Choroid plexus epithelial cell (primary cell): ENCODE data around the gene TMED1.
"Not testable (repeated sequence)": the region's sequence is repeated elsewhere in the genome, so short reads cannot be mapped to it uniquely, and the experiment has no call there.

Source experiments
- DNase-seq: peaks from one replicate; pipeline ENCODE4 v3.0.0-alpha.2; 2010; ENCODE audit warnings: low read depth
- H3K4me3 ChIP-seq: 2 replicates; pipeline ENCODE4 v1.5.1; 2011; ENCODE audit warnings: low read depth, mild to moderate bottlenecking, control low read depth, low read length, moderate library complexity
- CTCF ChIP-seq: conservative IDR thresholded peaks from 2 replicates; pipeline ENCODE4 v1.5.1; 2011; ENCODE audit warnings: low read depth, mild to moderate bottlenecking, control low read depth, inconsistent platforms, low read length, moderate library complexity

TMED1 gene

DNA sequence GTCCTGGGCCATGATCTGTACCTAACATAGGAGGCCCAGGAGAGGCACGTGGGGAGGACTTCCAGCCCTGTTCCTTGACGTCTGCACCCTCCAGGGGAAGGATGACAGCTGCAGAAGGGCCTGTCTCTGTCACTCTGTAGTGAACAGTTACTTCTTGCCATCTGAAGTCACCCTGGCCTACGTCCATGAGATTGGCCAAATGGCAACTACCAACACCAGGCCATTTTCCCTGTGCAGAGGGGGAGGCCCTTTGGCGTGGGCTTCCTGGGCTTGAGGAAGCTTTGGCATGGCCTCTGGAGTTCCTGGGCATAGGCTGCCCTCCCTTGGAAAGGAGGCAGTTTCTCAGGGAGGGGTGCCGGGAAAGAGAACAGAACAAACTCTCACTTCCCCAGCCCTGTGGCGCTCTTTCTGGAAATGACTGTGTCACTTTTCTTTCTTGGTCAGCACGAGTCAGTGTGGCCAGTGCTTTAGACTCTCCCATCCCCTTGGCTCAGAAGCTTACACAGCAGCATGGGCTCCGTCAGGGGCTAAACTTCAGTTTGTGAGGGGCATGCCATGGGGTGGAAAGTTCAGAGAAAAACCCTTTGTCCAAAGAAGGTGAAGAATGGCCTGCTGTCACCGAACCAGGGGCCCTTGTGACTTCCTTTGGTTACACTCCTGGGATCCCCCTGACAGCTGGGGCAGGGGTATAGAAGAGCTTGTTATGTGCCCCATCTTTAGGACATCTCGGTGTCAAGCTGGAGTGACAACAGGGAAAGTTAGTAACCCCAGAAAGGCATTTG lies 40.6 kb upstream of the TMED1 start:
- no peak overlapping the region for H3K4me3 ChIP-seq
- no peak for TF ChIP-seq CTCF
- DNase-seq: no peak

GRCh38 chr19:10874024-10874423 lies 38.0 kb upstream of the TMED1 start:
- DNase-seq: no peak
- TF ChIP-seq CTCF: no peak
- no peak overlapping the region for H3K4me3 ChIP-seq

DNA sequence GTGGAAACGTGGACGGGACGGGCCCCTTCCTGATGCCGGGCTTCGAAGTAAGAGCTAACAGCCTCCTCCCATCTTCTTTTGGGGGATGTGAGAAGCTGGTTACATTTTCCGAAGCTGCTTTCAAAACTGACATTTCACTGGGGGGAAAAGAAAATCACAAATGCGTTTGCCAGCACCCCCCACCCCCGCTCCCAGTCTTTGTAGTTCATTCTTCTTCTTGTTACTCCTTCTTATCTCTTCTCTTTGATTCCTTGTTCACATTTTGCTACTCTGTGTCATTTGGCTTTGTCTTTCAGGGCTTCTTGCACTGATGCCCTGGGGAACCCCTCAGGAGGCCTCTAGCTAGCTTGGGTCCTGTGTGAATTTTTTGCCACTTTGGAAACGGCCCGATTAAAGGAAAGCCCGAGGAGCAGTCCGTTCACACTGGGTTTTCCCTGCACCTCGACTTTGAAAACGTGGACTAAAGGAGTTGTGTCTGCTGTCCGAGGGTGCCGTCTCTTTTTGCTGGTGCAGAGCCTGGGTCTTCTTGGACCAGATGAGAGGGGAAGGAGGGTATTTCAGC lies 36.6 kb upstream of the TMED1 start:
- peak overlapping the region; percentile 80 for H3K4me3 ChIP-seq
- no peak for TF ChIP-seq CTCF
- no peak for DNase-seq

GRCh38 chr19:10871711-10872545 lies 35.9 kb upstream of the TMED1 start:
- no peak for DNase-seq
- peak overlapping the region; percentile 80 for H3K4me3 ChIP-seq
- no peak for TF ChIP-seq CTCF

DNA sequence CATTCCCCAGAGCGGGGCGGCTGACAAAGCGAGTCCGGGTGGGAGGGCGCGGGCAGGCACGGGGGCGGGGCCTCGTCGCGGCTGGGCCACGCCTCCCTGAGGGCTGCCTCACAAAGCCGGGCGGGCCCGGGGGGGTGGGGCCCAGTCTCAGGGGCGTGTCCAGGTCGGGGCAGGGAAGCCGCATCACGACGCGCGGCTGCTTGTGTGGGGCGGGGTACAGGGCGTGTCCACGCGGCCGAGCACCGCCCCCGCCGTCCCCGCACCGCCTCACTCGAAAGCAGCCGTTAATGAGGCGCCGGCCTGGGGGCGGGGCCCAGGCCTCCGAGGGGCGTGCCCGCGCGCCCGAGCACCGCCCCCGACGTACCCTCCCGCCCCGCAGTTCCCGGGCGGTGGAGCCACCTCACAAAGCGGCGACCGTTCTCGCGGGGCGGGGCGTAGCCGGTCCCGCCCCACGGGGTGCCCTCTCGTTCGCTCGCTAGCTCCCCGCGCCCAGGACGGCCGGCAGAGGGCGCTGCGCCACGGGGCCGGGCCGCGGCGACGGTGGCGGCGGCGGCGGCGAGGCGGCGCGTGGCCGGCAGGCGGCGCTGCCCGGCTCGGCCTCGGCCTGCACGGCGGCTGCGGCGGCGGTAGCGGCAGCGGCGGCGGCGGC lies 35.1 kb upstream of the TMED1 start, which contains the start of gene CARM1:
Gene CARM1 (plus strand): TSS at position 599 of the 649 bp plus-strand sequence. CDS start 150 bp downstream, outside the sequence.
- peak within 1 kb of the TSS; percentile 80 for H3K4me3 ChIP-seq
- TF ChIP-seq CTCF: peak; percentile 54
- DNase-seq: peak; percentile 99

DNA sequence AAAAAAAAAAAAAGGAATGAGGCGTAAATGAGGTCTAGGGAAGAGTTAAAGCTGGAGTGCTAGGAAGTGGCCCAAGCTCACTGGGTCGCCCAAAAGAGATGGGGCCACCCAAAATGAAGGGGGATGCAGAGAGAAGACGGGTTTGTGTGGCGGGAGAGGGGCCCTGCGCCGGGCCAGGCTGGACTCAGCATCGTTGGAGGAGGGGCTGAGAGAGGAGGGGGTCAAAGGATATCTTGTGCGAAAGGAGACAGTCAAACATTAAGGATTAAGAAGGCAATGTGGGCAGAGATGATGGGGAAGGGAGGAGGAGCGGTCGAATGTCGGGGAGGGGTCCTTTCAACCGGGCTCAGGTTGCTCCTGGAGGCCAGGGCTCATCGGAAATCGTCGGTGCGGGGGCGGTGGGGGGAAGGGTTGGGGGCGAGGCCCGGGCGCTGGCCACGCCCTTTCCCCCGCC lies 34.5 kb upstream of the TMED1 start:
- no peak for DNase-seq
- no peak for TF ChIP-seq CTCF
- peak overlapping the region; percentile 68 for H3K4me3 ChIP-seq

- H3K4me3 ChIP-seq, DNase-seq: not testable (repeated sequence)
These were observed 33.9 kb upstream of the TMED1 start for GRCh38 chr19:10869872-10870311.
